IPS-15b (cell line): Measurements from ENCODE around the gene SGPL1.

ENCODE experiments used
- H3K27me3 ChIP-seq: one replicate; pipeline ENCODE4 v1.6.1; 2013; ENCODE audit warnings: low read length; ENCODE audit not compliant: control insufficient read depth, insufficient read depth
- H3K36me3 ChIP-seq: one replicate; pipeline ENCODE4 v1.6.1; 2013; ENCODE audit warnings: low read length; ENCODE audit not compliant: control insufficient read depth, insufficient read depth
- H3K4me1 ChIP-seq: one replicate; pipeline ENCODE4 v1.6.1; 2013; ENCODE audit warnings: mild to moderate bottlenecking, low read length; ENCODE audit not compliant: control insufficient read depth, insufficient read depth
- H3K4me3 ChIP-seq: one replicate; pipeline ENCODE4 v1.5.1; 2013; ENCODE audit warnings: low read depth, low read length
- H3K9ac ChIP-seq: one replicate; pipeline ENCODE4 v1.6.1; 2013; ENCODE audit warnings: low read depth, mild to moderate bottlenecking, low read length
- H3K9me3 ChIP-seq: one replicate; pipeline ENCODE4 v1.6.1; 2013; ENCODE audit warnings: mild to moderate bottlenecking, low read length; ENCODE audit not compliant: control insufficient read depth, insufficient read depth

SGPL1 gene

GRCh38 chr10:70926226-70927000 lies 110.7 kb downstream of the SGPL1 start:
- no peak overlapping the region for H3K9ac ChIP-seq
- no peak overlapping the region for H3K4me3 ChIP-seq
- H3K9me3 ChIP-seq = no peaks in the 10 kb centered on the region
- H3K27me3 ChIP-seq = no peaks in the 10 kb centered on the region
- H3K36me3 ChIP-seq = no peaks in the 10 kb centered on the region
- H3K4me1 ChIP-seq = no peaks in the 10 kb centered on the region

- no peaks in the 10 kb centered on the region for H3K4me1 ChIP-seq
- H3K27me3 ChIP-seq = no peaks in the 10 kb centered on the region
- H3K9ac ChIP-seq = no peak overlapping the region
- H3K36me3 ChIP-seq = no peaks in the 10 kb centered on the region
- H3K9me3 ChIP-seq = no peaks in the 10 kb centered on the region
- H3K4me3 ChIP-seq = no peak overlapping the region
Observed at GRCh38 chr10:70927189-70927943, 111.6 kb downstream of the SGPL1 start.

GRCh38 chr10:70928140-70928539 lies 112.4 kb downstream of the SGPL1 start:
- Histone ChIP-seq H3K27me3 (no peaks in the 10 kb centered on the region), H3K4me3 (no peak overlapping the region), H3K4me1 (no peaks in the 10 kb centered on the region), H3K9ac (no peak overlapping the region), H3K36me3 (no peaks in the 10 kb centered on the region), H3K9me3 (no peaks in the 10 kb centered on the region)

GRCh38 chr10:70930263-70931000 lies 114.7 kb downstream of the SGPL1 start:
- Histone ChIP-seq H3K27me3 (no peaks in the 10 kb centered on the region), H3K9me3 (no peaks in the 10 kb centered on the region), H3K4me3 (no peak overlapping the region)

More at GRCh38 chr10:70930263-70931000, 114.7 kb downstream of the SGPL1 start:
- no peaks in the 10 kb centered on the region for H3K36me3 ChIP-seq
- H3K9ac ChIP-seq = no peak overlapping the region
- no peaks in the 10 kb centered on the region for H3K4me1 ChIP-seq
